ENCODE measurements around the gene NDUFAF8.

GRCh38 chr17:81249223-81250040 is 10.3 kb downstream of the NDUFAF8 start:
- TF ChIP-seq EZH2phosphoT487 (IDR thresholded peaks at IDR 0.05; ENCODE audit: insufficient read depth, low read depth) (no peak), EZH2 (IDR thresholded peaks at IDR 0.05; ENCODE audit: insufficient read depth, poor library complexity, severe bottlenecking) (no peak)
